MM.1S (cell line): ENCODE results near the gene ADAMTS17.

Experiments
- CTCF ChIP-seq: fragments of 300-600 bp; sonication (generic); IDR thresholded peaks from 2 replicates; pipeline ENCODE4 v1.5.1; 2016; ENCODE audit warnings: antibody characterized with exemption, low read length, mixed read lengths
- EZH2 ChIP-seq: fragments of 300-600 bp; sonication (generic); optimal IDR thresholded peaks from 2 replicates; pipeline ENCODE3; 2017; ENCODE audit warnings: low read depth, mild to moderate bottlenecking, antibody characterized with exemption, low read length, mixed read lengths

- TF ChIP-seq CTCF (no peak), EZH2 (no peak)
Observed at GRCh38 chr15:100174159-100174903, 167.4 kb downstream of the ADAMTS17 start.
